GM21360 (cell line): ENCODE measurements around the gene PAK1IP1.
"Not testable (repeated sequence)": the region's sequence is repeated elsewhere in the genome, so short reads cannot be mapped to it uniquely, and the experiment has no call there.

ENCODE experiments used
- ATAC-seq: cut with Tn5 transposase; IDR thresholded peaks from one replicate; pipeline ENCODE4 v1.9.1; 2021; ENCODE audit warnings: mild to moderate bottlenecking, moderate library complexity; ENCODE audit not compliant: unreplicated experiment

Gene PAK1IP1, protein sequence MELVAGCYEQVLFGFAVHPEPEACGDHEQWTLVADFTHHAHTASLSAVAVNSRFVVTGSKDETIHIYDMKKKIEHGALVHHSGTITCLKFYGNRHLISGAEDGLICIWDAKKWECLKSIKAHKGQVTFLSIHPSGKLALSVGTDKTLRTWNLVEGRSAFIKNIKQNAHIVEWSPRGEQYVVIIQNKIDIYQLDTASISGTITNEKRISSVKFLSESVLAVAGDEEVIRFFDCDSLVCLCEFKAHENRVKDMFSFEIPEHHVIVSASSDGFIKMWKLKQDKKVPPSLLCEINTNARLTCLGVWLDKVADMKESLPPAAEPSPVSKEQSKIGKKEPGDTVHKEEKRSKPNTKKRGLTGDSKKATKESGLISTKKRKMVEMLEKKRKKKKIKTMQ

GRCh38 chr6:10694302-10695085 lies at the start of gene PAK1IP1, which contains the start of gene C6orf52:
Gene PAK1IP1, plus strand, starts transcription at chr6:10694972. Its CDS starts 14 bp downstream, at chr6:10694986.
Gene C6orf52, minus strand, starts transcription at chr6:10694616. Its CDS starts 7,066 bp downstream, at chr6:10687550.
- ATAC-seq, result peak; percentile 97

DNA sequence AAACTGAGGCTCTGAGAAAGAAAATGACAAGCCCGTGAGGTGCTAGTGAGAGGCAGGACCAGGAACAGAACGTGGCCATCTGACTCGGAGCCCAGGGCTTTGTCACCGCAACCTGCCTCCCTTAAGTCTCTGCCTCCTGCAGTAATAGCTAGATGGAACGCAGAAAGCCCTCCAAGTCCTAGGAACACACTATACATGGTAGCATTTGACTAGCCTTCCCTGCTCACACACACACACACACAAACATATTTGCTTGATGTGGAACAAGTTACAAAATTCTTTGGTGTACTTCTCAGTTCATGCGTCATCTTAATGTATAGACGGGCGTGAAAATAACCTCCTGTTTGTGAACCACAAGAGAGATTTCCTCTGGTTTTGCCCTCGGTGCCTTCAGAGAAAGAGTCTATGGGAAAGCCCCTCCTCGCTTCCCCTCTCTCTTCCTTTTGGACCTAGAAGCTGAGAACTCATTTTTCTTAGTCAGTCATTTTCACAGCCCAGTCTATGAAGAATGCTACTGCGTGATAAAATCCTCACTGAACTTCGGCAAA lies 39.2 kb upstream of the PAK1IP1 start:
- peak; percentile 54 for ATAC-seq

DNA sequence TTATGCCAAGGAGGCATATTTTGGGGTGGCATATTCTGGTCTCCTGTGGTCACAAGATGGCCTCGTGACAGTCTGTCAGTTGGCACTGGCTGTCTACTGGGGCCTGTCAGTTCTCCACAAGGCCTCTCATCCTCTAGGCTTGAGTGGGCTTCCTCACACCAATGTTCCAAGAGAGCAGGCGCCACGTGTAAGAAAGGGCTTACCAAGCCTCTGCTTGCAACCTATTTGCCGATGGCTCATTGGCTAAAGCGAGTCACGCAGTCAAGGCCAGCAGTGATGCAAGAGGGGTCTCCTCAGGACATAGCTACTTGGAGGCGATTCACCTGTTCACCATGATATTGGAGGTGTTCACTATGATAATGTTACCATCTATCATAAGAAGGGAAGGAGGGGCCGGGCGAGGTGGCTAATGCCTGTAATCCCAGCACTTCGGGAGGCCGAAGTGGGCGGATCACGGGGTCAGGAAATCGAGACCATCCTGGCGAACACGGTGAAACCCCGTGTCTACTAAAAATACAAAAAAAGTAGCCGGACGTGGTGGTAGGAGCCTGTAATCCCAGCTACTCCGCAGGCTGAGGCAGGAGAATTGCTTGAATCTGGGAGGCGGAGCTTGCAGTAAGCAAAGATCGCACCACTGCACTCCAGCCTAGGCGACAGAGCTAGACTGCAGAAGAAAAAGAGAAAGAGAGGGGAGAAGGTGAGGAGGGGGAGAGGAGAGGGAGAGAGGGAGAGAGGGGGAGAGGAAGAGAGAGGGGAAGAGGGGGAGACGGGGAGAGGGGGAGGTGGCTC lies 35.7 kb upstream of the PAK1IP1 start:
- ATAC-seq, result no peak

DNA sequence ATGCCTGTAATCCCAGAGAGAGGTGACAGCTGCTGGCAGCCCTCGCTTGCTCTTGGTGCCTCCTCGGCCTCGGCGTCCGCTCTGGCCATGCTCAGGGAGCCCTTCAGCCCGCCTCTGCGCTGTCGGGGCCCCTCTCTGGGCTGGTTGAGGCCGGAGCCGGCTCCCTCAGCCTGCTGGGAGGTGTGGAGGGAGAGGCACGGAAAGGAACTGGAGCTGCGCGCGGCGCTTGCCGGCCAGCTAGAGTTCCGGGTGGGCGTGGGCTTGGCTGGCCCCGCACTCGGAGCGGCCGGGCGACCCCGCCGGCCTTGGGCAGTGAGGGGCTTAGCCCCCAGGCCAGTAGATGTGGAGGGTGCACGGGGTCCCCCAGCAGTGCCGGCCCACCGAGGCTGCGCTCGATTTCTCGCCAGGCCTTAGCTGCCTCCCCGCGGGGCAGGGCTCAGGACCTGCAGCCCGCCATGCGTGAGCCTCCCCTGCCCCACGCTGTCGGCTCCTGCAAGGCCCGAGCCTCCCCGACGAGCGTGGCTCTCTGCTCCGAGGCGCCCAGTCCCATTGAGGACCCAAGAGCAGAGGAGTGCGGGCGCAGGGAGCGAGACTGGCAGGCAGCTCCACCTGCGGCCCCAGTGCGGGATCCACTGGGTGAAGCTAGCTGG lies 34.9 kb upstream of the PAK1IP1 start:
- ATAC-seq, result no peak

DNA sequence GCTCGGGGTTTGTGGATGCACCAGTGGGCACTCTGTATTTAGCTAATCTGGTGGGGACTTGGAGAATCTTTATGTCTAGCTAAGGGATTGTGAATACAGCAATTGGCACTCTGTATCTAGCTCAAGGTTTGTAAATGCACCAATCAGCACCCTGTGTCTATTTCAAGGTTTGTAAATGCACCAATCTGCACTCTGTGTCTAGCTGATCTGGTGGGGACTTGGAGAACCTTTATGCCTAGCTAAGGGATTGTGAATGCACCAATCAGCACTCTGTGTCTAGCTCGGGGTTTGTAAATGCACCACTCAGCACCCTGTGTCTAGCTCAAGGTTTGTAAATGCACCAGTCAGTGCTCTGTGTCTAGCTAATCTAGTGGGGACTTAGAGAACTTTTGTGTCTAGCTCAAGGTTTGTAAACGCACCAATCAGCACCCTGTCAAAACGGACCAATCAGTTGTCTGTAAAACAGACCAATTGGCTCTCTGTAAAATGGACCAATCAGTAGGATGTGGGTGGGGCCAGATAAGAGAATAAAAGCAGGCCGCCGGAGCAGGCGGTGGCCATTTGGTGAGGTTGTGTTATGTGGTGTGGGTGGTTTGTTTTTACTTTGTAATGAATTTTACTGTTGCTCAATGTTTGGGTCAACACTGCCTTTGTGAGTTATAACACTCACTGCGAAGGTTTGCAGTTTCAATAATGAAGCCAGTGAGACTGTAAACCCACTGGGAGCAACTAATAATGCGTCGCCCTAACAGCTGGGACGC lies 34.2 kb upstream of the PAK1IP1 start:
- not testable (repeated sequence) for ATAC-seq

DNA sequence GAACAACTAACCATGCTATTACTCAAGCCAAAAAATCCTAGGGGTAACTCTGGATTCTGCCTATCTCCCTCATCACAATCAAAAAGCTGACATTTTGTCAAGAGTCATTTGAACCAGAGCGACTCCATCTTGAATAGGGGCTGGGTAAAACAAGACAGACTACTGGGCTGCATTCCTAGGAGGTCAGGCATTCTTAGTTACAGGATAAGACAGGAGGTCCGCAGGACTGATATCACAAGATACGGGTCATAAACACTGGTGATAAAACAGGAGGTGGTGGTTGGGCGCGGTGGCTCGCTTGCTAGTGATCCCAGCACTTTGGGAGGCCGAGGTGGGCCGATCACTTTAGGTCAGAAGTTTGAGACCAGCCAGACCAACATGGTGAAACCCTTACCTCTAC lies 32.6 kb upstream of the PAK1IP1 start:
- ATAC-seq, result no peak

DNA sequence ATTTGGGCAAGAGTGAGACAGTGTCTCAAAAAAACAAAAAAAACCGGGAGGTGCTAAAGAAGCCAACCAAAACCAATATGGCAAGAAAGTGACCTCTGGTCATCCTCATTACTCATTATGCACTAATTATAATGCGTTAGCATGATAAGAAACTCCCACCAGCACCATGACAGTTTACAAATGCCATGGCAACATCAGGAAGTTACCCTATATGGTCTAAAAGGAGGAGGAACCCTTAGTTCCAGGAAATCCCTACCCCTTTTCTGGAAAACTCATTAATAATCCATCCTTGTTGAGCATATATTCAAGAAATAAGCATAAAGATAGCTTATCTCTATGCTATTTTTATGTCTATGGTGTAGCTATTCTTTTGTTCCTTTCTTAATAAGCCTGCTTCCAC lies 32.0 kb upstream of the PAK1IP1 start:
- ATAC-seq, result no peak

DNA sequence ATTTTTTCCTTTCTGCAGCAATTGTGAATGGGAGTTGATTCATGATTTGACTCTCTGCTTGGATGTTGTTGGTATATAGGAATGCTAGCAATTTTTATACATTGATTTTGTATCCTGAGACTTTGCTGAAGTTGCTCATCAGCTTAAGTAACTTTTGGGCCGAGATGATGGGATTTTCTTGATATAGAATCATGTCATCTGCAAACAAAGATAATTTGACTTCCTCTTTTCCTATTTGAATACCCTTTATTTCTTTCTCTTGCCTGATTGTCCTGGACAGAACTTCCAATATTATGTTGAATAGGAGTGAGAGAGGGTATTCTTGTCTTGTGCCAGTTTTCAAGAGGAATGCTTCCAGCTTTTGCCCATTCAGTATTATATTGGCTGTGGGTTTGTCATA lies 29.2 kb upstream of the PAK1IP1 start:
- not testable (repeated sequence) for ATAC-seq

DNA sequence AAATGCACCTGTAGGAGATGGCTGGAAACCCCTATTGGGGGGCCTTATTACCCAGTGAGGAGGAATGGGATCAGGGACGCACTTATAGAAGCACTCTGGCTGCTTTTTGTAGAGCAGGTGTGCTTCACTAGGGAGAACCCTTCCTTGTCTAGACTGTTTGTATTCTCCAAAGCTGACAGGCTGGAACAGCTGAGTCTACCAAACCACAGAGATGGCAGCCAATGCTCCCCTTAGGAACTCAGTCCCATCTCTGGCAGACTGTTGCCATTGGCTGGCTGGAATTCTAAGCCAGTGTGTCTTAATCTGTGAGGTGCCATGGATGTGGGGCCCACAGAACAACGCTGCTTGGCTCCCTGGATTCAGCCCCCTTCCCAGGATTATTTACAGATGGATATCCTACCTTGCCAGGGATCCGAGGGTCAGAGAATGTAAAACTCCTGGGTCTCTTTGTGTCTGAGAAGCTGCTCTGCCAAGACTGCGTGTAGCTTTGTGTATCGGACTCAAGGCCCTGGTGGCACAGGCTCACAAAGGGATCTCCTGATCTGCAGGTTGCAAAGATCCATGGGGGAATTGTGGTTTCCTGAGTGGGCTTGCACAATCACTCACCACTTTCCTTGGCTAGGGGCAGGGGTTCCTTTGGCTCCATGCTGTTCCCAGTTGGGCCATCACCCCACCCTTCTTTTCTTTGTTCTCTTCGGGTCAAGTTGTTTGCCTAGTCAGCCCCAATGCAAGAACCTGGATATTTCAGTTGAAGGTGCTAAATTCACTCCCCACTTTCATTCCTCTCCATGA lies 26.4 kb upstream of the PAK1IP1 start:
- ATAC-seq, result no peak

DNA sequence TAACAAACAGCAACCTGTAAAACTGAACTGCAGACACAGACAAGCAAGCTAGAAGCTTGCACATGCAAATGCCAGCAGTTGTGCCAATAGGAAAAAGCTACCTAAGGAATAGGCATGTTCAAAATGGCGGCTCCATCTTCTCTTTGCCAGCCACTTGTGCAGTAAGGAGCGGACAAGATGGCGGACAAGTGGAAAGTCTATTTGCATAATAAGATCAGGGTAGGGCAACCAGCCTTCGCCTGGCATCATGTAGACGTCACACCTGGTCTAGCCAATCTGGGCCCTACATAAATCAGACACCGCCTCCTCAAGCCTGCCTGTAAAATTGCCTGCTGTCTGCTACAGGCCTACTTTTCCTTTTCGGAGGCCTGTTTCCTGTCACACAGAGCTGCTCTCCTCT lies 18.4 kb upstream of the PAK1IP1 start:
- no peak for ATAC-seq

- no peak for ATAC-seq
These were observed 16.3 kb upstream of the PAK1IP1 start for GRCh38 chr6:10678456-10678855.

- ATAC-seq, result no peak
These were observed 13.0 kb upstream of the PAK1IP1 start for GRCh38 chr6:10681795-10682194.

- ATAC-seq, result no peak
These were observed 12.3 kb upstream of the PAK1IP1 start for GRCh38 chr6:10682355-10682988.

- ATAC-seq, result no peak
These were observed 10.2 kb upstream of the PAK1IP1 start for GRCh38 chr6:10684618-10685017.

DNA sequence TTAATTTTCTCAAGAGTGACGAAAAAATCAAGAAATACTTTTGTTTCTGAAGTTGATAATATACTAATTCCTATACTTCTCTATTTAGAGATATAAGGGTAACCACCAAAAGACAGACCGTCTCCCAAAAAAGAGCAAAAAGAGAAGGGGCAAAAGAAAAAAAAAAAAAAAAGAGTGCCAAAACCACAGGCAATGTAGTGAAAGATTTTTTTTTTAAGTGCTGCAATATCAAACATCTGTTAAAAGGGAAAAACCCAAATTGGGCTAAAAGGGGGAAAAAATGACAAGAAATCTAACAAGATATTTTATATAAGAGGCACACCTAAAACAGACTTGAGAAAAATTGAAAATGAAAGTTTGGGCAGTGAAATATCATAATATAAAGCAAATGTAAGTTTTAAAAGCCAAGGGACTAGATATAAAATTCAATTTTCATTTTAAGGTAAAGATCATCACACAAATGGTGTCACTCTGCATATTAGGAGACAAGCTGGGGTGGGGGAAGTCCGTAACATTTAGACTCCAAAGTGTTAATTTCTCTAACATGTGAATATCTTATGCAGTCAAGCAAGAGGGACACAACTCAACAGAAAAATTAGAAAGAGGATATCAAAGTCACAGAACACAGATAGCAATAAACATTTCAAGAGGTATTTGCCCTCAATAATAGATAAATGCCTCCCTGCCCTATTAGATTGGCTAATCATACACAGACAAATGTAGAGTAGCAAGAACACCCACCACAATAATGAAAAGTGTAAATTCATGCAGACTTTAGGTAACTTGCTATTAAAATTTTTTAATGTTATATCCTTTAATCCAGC lies 9.5 kb upstream of the PAK1IP1 start:
- no peak for ATAC-seq

GRCh38 chr6:10686901-10687300 lies 7.9 kb upstream of the PAK1IP1 start:
- ATAC-seq, result no peak

GRCh38 chr6:10687582-10687981 lies 7.2 kb upstream of the PAK1IP1 start:
- no peak for ATAC-seq
